HG03039 (cell line): ENCODE results near the gene CCDC137.

ENCODE experiments used
- ATAC-seq: cut with Tn5 transposase; IDR thresholded peaks from one replicate; pipeline ENCODE4 v1.9.1; 2021; ENCODE audit warnings: mild to moderate bottlenecking, moderate library complexity; ENCODE audit not compliant: unreplicated experiment

The CCDC137 gene

DNA sequence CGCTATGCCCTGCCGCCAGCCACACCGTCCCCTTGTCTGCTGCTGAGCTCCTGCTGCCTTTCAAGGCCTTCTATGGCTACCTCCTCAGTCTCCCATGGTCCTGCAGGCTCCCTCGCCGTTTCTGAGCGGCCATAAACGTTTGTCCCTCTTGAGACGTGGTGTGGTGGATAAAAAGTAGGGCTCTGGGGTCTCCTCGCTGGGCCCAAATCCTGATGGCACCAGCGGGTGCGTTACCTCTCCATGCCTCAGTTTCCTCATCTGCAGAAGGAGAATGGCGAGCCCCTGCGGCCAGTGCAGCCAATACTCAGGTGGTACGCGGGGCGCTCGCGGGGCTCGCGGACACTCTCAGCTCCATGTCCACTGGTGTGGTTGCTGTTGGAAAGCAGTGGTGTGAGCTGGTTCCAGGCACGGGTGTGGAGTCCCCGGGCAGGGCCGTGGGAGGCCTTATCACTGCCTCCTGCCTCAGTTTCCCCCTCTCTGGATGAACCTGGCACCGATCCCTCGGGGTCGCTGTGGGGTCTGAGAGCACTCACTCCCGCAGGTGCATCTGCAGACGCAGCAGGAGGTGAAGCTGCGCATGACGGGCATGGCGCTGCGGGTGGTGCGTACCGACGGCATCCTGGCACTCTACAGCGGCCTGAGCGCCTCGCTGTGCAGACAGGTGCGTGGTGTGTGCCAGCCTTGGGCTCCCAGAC, 48.0 kb downstream of the CCDC137 start:
- ATAC-seq: no peak

DNA sequence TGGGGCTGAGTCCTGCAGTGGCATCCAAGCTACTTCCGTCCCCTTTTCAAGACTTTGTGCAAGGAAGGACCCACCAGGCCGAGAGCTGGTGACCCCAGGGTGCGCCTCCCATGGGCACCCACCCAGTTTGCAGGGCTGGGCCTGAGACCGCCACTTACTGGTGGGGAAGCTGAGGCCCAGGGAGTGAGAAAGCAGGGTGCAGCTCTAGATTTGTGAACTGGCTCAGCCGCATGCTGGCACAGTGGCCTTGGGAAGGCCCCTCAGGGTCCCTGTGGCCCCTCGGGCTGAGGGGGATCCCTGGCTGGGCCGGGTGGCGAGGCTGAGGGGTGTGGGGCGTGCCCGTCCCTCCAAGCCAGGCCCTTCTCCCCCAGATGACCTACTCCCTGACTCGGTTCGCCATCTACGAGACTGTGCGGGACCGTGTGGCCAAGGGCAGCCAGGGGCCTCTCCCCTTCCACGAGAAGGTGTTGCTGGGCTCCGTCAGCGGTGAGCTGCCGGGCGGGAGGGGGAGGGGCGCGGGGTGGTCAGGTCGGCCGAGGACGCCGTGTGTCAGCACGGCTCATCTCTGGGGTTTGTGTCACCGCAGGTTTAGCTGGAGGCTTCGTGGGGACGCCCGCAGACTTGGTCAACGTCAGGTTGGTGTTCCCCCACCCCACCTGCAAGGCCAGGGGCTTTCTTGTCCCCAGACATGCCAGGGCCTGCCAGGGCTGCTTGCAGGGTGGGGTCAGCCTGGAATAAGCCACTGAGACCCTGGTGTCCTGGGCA, 48.8 kb downstream of the CCDC137 start:
- ATAC-seq: no peak

DNA sequence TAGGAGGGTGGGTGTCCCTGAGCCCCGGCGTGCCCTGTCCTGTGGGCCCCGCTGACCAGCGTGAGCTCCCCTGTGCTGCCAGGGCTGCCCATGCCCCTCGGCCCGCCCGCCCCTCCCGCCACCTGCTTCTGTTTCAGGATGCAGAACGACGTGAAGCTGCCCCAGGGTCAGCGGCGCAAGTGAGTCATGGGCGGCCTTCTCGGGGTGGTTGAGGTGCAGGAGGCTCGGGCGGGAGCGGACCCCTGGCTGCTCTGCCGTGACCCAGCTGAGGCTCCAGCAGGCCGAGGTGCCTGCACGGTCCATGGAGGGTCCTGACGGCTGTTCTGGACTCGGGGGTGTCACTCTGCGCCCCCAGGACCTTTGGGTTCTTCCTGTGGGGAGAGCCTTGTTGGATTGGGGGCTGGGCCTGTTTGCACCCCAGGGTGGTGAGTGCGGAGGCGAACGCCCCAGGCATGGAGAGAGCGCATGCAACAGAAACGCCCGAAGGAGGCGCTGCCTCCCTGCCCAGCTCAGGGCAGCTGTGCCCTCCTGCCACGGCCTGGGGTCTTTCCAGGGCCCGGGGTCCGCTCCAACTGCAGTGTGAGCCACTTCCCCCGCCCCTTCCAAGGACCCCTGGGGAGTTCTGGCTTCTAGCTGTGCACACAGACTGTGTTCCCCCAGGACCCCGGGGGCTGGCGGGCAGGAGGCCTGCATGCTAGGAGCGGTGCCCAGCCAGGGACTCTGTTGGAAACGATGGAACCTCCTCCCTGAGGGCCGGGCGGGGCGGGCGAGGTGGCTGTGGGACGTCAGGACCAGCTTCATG, 49.5 kb downstream of the CCDC137 start:
- ATAC-seq: no peak

DNA sequence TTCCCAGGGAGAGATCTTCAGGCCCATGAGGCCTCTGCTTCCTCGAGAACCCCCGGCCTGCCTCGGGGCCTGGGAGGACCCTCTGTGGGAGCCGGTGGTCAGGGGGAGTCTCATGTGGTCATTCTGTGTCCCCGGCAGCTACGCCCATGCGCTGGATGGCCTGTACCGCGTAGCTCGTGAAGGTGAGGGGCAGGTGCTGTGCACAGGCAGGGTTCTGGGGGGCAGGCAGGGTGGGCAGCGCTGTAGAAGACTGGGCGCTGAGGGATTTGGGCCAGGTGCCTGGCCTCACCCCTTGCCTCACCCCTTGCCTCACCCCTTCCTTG, 50.1 kb downstream of the CCDC137 start:
- no peak for ATAC-seq

DNA sequence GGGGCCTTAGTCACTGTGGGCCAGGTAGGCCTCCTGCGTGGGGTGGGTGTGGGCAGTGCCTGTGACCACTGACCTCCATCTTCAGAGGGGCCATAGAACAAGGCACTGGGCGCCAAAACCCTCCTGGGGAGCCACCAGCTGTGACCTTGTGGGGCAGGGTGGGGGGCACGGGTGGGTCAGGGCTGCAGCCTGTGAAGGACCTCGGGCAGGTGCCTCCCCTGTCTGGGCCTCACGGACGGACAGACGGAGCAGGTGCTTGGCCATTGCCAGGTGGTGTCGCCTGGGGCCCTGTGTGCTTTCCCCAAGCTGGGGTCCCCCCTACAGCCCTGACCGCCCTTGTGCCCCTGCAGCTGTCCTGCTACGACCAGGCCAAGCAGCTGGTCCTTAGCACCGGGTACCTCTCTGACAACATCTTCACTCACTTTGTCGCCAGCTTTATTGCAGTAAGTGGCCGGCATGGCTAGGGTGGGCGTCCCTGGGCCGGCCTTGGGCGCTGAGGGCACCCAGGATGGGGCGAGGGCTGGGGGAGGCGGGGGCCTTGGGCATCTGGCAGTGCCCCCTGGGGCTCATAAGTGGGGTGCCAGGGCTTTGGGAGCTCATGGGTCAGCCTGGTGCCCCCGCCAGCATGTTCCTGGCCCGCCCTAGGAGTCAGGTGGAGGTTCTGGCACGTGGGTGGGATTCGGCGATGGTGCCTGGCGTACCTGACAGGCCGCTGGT, 50.7 kb downstream of the CCDC137 start:
- ATAC-seq: no peak

DNA sequence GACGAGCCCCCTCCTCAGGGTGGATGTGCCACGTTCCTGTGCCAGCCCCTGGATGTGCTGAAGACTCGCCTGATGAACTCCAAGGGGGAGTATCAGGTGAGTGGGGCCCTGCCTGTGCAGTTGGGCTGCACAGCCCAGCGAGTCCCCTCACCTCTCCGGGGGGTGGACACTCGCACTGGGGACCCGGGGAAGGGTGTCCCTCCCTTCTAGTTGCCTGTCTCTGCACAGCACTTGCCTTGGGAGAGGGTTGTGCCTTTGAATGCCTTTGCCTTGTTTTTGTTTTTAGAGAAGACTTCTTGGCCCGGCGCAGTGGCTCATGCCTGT, 51.2 kb downstream of the CCDC137 start:
- ATAC-seq: no peak

DNA sequence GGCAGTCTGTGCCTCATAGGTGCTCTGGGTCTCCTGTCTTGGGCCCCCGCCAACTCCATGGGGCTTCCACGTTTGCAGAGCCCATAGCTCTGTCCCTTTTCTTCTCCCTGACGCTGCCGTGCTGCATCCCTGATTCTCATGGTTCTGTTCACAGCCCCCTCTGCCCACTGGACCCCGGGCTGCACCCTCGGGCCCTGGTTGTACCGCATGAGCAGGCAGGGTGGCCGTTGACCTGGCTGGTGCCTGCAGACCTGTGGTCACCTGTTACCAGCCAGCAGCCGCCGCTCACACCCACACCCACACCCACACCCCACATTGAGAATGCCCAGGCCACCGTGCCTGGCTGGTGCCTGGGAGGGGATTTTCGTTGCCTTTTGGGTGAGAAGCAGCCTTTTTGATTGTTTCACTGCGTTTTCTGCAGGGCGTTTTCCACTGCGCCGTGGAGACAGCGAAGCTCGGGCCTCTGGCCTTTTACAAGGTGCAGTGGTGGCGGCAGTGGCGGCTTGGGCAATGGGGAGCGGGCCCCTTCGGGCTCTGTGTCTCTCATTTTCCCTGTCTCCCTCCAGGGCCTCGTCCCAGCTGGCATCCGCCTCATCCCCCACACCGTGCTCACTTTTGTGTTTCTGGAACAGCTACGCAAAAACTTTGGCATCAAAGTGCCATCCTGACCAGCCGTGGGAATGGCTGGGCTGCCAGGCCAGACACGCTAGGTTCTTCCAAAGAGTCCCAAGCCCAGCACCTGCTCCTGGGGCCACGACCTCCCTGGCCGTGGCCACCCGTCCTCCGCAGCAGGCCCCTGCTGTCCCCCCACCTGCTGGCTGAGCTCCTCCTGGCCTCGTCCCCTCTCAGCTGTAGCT, 53.1 kb downstream of the CCDC137 start:
- ATAC-seq: no peak

DNA sequence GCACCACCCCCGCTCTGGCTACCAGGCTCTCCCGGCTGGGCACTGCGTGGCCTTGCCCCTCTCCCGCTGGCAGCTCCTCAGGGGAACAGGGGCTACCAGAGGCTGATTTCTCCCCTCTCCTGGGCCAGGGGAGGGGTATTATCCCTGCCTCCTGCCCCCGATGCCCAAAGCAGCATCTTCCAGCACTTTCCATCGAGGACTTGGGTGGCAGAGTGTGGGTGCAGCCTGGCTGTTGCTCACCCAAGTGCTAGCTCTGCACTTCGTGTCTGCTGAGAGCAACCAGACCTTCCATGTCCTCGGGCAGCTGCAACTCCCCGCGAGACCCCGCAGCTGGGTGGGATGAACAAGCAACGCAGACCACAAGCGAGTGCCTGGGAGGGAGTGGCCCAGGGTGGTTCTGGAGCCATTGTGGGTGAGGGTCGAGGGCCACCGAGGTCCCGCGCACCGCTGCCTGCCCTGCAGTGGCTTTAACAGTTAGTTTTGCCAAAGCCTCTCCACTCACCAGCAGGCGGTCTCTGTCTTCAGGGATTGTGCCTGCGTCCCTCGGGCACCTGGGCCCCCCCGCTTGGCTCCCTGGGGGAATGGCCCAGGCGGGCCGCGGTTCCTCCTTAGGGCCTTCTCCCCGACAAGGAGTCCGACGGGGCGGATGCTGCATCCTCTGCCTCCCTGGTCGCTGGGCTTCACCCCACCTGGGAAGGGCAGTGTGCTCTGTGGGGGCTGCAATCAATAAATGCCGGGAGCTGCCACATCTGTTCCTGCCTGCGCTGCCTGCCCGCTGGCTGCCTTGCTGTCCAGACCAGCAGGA, 53.9 kb downstream of the CCDC137 start:
- no peak for ATAC-seq

DNA sequence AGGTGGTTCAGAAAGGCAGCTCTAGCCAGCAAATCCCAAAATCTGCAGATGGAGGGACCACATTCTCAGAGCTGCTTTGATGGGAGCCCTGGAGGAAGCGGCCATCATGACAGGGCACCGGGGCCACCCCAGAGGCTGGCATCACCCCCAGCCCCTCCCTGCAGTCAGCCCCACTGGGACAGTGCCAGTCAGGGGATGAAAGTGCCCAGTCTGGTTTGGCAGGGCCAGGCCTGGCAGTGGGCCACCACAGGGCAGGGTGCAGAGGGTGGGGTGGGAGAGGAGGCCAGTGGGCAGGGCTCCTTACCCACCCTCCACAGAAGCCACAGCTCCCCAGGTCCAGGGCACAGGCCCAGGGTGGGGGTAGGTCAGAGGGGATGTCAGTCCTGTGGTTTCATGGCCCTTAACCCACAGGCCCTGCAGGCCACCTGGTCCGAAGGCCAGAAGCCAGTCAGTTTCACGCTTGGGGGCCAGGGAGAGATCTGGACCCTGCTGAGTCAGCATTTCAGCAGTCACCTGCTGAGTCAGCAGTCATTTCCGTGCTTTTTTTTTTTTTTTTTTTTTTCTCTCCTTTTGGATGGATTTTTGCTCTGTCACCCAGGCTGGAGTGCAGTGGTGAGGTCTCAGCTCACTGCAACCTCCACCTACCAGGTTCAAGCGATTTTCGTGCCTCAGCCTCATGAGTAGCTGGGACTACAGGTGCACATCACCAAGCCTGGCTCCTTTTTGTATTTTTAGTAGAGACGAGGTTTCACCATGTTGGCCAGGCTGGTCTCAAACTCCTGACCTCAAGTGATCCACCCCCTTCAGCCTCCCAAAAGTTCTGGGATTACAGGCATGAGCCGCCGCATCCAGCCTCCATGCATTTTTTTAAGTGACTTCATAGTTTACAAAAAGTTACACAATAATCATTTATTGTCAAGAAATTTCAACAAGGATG, 55.9 kb downstream of the CCDC137 start:
- ATAC-seq: no peak
